ENCODE results near the gene KRTAP4-11. TPM values are rescaled to one million over a fixed set of nuclear protein-coding genes. Genes with fewer than 3 reads are reported as not detected.
"Not testable (repeated sequence)": the region's sequence is repeated elsewhere in the genome, so short reads cannot be mapped to it uniquely, and the experiment has no call there.

KRTAP4-11 gene
- total and polyA plus RNA-seq, 10 of the 15 experiments (the other 5 are each of a cell fraction or from before 2014, with no cell fraction given) = not detected

GRCh38 chr17:41140360-41141131 lies 22.4 kb upstream of the KRTAP4-11 start, which contains the start of gene KRTAP4-6:
Gene KRTAP4-6, minus strand, starts transcription at chr17:41140544. Its CDS starts 57 bp downstream, at chr17:41140487.
- Histone ChIP-seq H3K79me2 (ENCODE audit: control insufficient read depth, insufficient read depth, low read length) (no peaks in the 10 kb centered on the region), H3K4me1 (ENCODE audit: control insufficient read depth, insufficient read depth, low read length) (no peaks in the 10 kb centered on the region), H2AFZ (ENCODE audit: control insufficient read depth, low read depth, low read length) (no peak within 1 kb of the TSS), H3K36me3 (ENCODE audit: control insufficient read depth in 2 of 2, insufficient read depth in 2 of 2, low read length in 1 of 2) (no peaks in the 10 kb centered on the region), H3K27ac (ENCODE audit: control insufficient read depth, insufficient read depth) (no peak within 1 kb of the TSS), H3K9ac (ENCODE audit: control insufficient read depth, insufficient read depth, low read length) (no peak within 1 kb of the TSS), H3K9me3 (replicated peaks; ENCODE audit: control insufficient read depth, insufficient read depth, low read length) (no peaks in the 10 kb centered on the region; the same call in 1 of the 3 replicates), H3K4me2 (ENCODE audit: control insufficient read depth, insufficient read depth) (no peak within 1 kb of the TSS), H3K27me3 (replicated peaks in 1 of 2; ENCODE audit: control insufficient read depth in 2 of 2, insufficient read depth in 2 of 2, low read length in 1 of 2) (no peaks in the 10 kb centered on the region), H3K4me3 (no peak within 1 kb of the TSS), H4K20me1 (ENCODE audit: control insufficient read depth, insufficient read depth) (no peaks in the 10 kb centered on the region)
- CTCF ChIA-PET = no interaction called here
- BruUV-seq (replicated peaks) = no TSS peak
- no peak for FAIRE-seq
- ATAC-seq = no peak
- 19% methylated on average over 6 of the region's 6 CpGs for WGBS (ENCODE audit: insufficient coverage, insufficient replicate concordance, low lambda C conversion rate, missing lambda C conversion rate)
- DNase-seq (ENCODE audit: low read depth, low spot score) = no peak
- intact Hi-C loops (cut with micrococcal nuclease; ENCODE audit: unreplicated experiment) (no loop called here), in situ Hi-C loops (cut with MboI) (no loop called here)
- SMC1A ChIA-PET (ENCODE audit: uncharacterized antibody, unreplicated experiment) = no interaction called here
- no peak for TF ChIP-seq USF1 (IDR thresholded peaks at IDR 0.05; ENCODE audit: borderline replicate concordance, extremely low read length, insufficient read depth, low read depth, low read length)
- TF ChIP-seq BHLHE40 (IDR thresholded peaks at IDR 0.05; ENCODE audit: borderline replicate concordance in 1 of 2, low read depth in 2 of 2, low read length in 1 of 2) = no peak
- no peak for TF ChIP-seq RELB (IDR thresholded peaks at IDR 0.05; ENCODE audit: low read depth)
- TF ChIP-seq IKZF1 (conservative IDR thresholded peaks at IDR 0.05) = no peak
- no peak for TF ChIP-seq MYB (IDR thresholded peaks at IDR 0.05; ENCODE audit: borderline replicate concordance, low read depth, low read length)
- TF ChIP-seq E2F8 (IDR thresholded peaks at IDR 0.05; ENCODE audit: low read depth, partially characterized antibody) = no peak
- no peak for TF ChIP-seq NFIC (IDR thresholded peaks at IDR 0.05; ENCODE audit: low read depth, low read length)
- no peak for TF ChIP-seq ZNF24 (IDR thresholded peaks at IDR 0.05)
- TF ChIP-seq SUZ12 (IDR thresholded peaks at IDR 0.05; ENCODE audit: unreplicated experiment) = no peak
- TF ChIP-seq TBL1XR1 (IDR thresholded peaks at IDR 0.05; ENCODE audit: low read depth, low read length) = no peak
- POLR2A ChIA-PET = no interaction called here
- RAD21 ChIA-PET (ENCODE audit: unreplicated experiment) = no interaction called here

- H3K36me3 ChIP-seq (ENCODE audit: control insufficient read depth in 2 of 2, insufficient read depth in 2 of 2, low read length in 1 of 2); H3K4me1 ChIP-seq (ENCODE audit: control insufficient read depth, insufficient read depth, low read length); H3K9ac ChIP-seq (ENCODE audit: control insufficient read depth, insufficient read depth, low read length); H3K9me3 ChIP-seq (replicated peaks; ENCODE audit: control insufficient read depth, insufficient read depth, low read length); BruUV-seq (replicated peaks); DNase-seq (ENCODE audit: low read depth, low spot score); FAIRE-seq; H3K79me2 ChIP-seq (ENCODE audit: control insufficient read depth, insufficient read depth, low read length); ATAC-seq; CTCF ChIA-PET; H3K27ac ChIP-seq (ENCODE audit: control insufficient read depth, insufficient read depth); H3K4me2 ChIP-seq (ENCODE audit: control insufficient read depth, insufficient read depth); H3K27me3 ChIP-seq (replicated peaks in 1 of 2; ENCODE audit: control insufficient read depth in 2 of 2, insufficient read depth in 2 of 2, low read length in 1 of 2); H4K20me1 ChIP-seq (ENCODE audit: control insufficient read depth, insufficient read depth); H3K4me3 ChIP-seq; intact Hi-C loops (cut with micrococcal nuclease; ENCODE audit: unreplicated experiment); in situ Hi-C loops (cut with MboI); RAD21 ChIA-PET (ENCODE audit: unreplicated experiment); SMC1A ChIA-PET (ENCODE audit: uncharacterized antibody, unreplicated experiment); POLR2A ChIA-PET; H2AFZ ChIP-seq (ENCODE audit: control insufficient read depth, low read depth, low read length): not testable (repeated sequence)
- 14% methylated on average over 12 of the region's 12 CpGs for WGBS (ENCODE audit: insufficient coverage, insufficient replicate concordance, low lambda C conversion rate, missing lambda C conversion rate)
Observed at GRCh38 chr17:41139865-41140264, 21.7 kb upstream of the KRTAP4-11 start.
